Measurements from ENCODE around the gene MGAT5.

MGAT5 gene

GRCh38 chr2:134398300-134398699 is 144.4 kb downstream of the MGAT5 start:
- Histone ChIP-seq H3K9ac (ENCODE audit: low read length in 2 of 2) (no peak overlapping the region), H3K27me3 (ENCODE audit: control insufficient read depth in 1 of 2, insufficient read depth in 2 of 2, low read length in 2 of 2) (no peaks in the 10 kb centered on the region), H3K4me1 (ENCODE audit: control insufficient read depth, insufficient read depth, low read length) (peaks cover 6% of the 10 kb centered on the region), H3K4me3 (ENCODE audit: low read length in 2 of 2) (no peak overlapping the region), H3K27ac (ENCODE audit: low read length) (no peak overlapping the region), H3K36me3 (ENCODE audit: control insufficient read depth in 2 of 2, insufficient read depth in 2 of 2, low read length in 2 of 2) (peaks cover 1 to 5% of the 10 kb centered on the region in 2 donors), H3K9me3 (ENCODE audit: control insufficient read depth in 2 of 2, low read length in 2 of 2) (no peaks in the 10 kb centered on the region)

DNA sequence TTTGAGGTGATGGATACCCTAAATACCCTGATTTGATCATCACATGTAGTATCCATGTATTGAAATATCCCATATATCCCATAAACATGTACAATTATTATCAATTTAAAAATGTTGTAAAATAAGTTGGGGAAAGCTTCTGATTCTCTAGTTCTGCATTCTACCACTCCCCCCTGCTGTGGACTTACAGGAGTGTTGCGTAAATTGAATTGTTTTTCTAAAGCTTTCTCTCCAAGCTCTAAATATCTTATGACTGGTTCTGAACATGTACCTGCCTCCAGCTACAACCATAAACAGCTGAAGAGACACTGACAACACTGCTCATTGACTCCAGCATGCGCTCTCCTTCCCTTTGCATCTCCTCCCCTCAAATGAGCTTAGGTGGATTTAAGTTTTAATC is 145.2 kb downstream of the MGAT5 start:
- Histone ChIP-seq H3K9me3 (ENCODE audit: control insufficient read depth in 2 of 2, low read length in 2 of 2) (no peaks in the 10 kb centered on the region), H3K36me3 (ENCODE audit: control insufficient read depth in 2 of 2, insufficient read depth in 2 of 2, low read length in 2 of 2) (peaks cover 5 to 7% of the 10 kb centered on the region in 2 donors), H3K9ac (ENCODE audit: low read length in 2 of 2) (no peak overlapping the region)

GRCh38 chr2:134401081-134401497 is 147.2 kb downstream of the MGAT5 start:
- Histone ChIP-seq H3K27ac (ENCODE audit: low read length) (no peak overlapping the region), H3K4me3 (ENCODE audit: low read length in 2 of 2) (no peak overlapping the region), H3K9me3 (ENCODE audit: control insufficient read depth in 2 of 2, low read length in 2 of 2) (no peaks in the 10 kb centered on the region), H3K27me3 (ENCODE audit: control insufficient read depth in 1 of 2, insufficient read depth in 2 of 2, low read length in 2 of 2) (no peaks in the 10 kb centered on the region), H3K36me3 (ENCODE audit: control insufficient read depth in 2 of 2, insufficient read depth in 2 of 2, low read length in 2 of 2) (peaks cover 7 to 9% of the 10 kb centered on the region in 2 donors), H3K9ac (ENCODE audit: low read length in 2 of 2) (no peak overlapping the region), H3K4me1 (ENCODE audit: control insufficient read depth, insufficient read depth, low read length) (peaks cover 6% of the 10 kb centered on the region)

More for the DNA sequence above, 145.2 kb downstream of the MGAT5 start:
- Histone ChIP-seq H3K4me3 (ENCODE audit: low read length in 2 of 2) (no peak overlapping the region), H3K27me3 (ENCODE audit: control insufficient read depth in 1 of 2, insufficient read depth in 2 of 2, low read length in 2 of 2) (no peaks in the 10 kb centered on the region), H3K27ac (ENCODE audit: low read length) (no peak overlapping the region), H3K4me1 (ENCODE audit: control insufficient read depth, insufficient read depth, low read length) (peaks cover 6% of the 10 kb centered on the region)

DNA sequence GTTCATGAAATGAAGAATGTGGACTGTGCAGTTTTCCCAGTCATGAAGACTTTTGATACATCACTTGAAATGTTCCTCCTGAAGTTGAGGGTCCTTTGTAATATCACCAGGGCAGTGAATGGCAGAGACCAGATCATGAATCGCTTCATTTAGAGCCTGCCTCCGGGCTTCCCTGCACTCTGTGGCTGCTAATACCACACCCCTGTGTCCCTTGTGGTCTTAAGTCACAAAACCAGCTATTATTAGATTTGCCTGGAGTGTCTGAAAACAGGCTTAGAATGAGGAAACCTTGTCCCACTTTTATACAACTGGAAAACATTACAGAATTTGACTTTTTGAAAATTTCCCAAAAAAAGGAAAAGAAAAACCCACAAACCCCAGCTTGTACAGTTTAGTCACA is 147.9 kb downstream of the MGAT5 start:
- H3K27me3 ChIP-seq (ENCODE audit: control insufficient read depth in 1 of 2, insufficient read depth in 2 of 2, low read length in 2 of 2), result no peaks in the 10 kb centered on the region
- H3K36me3 ChIP-seq (ENCODE audit: control insufficient read depth in 2 of 2, insufficient read depth in 2 of 2, low read length in 2 of 2), result peaks cover 7 to 9% of the 10 kb centered on the region in 2 donors
- H3K4me3 ChIP-seq (ENCODE audit: low read length in 2 of 2), result no peak overlapping the region
- no peak overlapping the region for H3K27ac ChIP-seq (ENCODE audit: low read length)
- no peaks in the 10 kb centered on the region for H3K9me3 ChIP-seq (ENCODE audit: control insufficient read depth in 2 of 2, low read length in 2 of 2)
- H3K4me1 ChIP-seq (ENCODE audit: control insufficient read depth, insufficient read depth, low read length), result peaks cover 6% of the 10 kb centered on the region
- H3K9ac ChIP-seq (ENCODE audit: low read length in 2 of 2), result no peak overlapping the region

DNA sequence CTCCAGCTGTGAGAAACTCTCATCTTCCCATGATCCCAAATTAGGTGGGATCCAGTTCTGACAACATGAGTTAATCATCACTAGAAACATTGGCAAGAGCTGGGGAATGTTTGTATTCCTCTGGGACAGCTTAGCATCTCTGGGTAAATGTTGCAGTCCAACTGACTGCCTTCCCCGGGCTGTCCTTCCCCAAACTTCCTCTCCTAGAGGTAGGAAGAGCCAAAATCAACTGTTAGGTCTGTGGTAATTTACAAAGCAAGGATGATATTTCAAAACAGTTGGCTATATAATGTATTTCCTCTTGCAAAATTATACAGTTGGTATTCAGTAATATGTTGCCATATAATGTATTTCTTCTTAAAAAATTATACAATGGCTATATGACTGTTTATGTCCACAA is 148.5 kb downstream of the MGAT5 start:
- H3K4me3 ChIP-seq (ENCODE audit: low read length in 2 of 2), result no peak overlapping the region
- H3K27ac ChIP-seq (ENCODE audit: low read length), result no peak overlapping the region
- H3K36me3 ChIP-seq (ENCODE audit: control insufficient read depth in 2 of 2, insufficient read depth in 2 of 2, low read length in 2 of 2), result peaks cover 7 to 9% of the 10 kb centered on the region in 2 donors
- no peaks in the 10 kb centered on the region for H3K9me3 ChIP-seq (ENCODE audit: control insufficient read depth in 2 of 2, low read length in 2 of 2)
- H3K4me1 ChIP-seq (ENCODE audit: control insufficient read depth, insufficient read depth, low read length), result peaks cover 6% of the 10 kb centered on the region
- H3K27me3 ChIP-seq (ENCODE audit: control insufficient read depth in 1 of 2, insufficient read depth in 2 of 2, low read length in 2 of 2), result no peaks in the 10 kb centered on the region
- no peak overlapping the region for H3K9ac ChIP-seq (ENCODE audit: low read length in 2 of 2)

- no peak overlapping the region for H3K4me3 ChIP-seq (ENCODE audit: low read length in 2 of 2)
- H3K9me3 ChIP-seq (ENCODE audit: control insufficient read depth in 2 of 2, low read length in 2 of 2), result no peaks in the 10 kb centered on the region
- no peak overlapping the region for H3K27ac ChIP-seq (ENCODE audit: low read length)
- H3K4me1 ChIP-seq (ENCODE audit: control insufficient read depth, insufficient read depth, low read length), result peaks cover 6% of the 10 kb centered on the region
- no peak overlapping the region for H3K9ac ChIP-seq (ENCODE audit: low read length in 2 of 2)
- H3K27me3 ChIP-seq (ENCODE audit: control insufficient read depth in 1 of 2, insufficient read depth in 2 of 2, low read length in 2 of 2), result no peaks in the 10 kb centered on the region
- H3K36me3 ChIP-seq (ENCODE audit: control insufficient read depth in 2 of 2, insufficient read depth in 2 of 2, low read length in 2 of 2), result peaks cover 7 to 9% of the 10 kb centered on the region in 2 donors
Measured at GRCh38 chr2:134405611-134406081, 151.8 kb downstream of the MGAT5 start.

GRCh38 chr2:134406311-134406710 is 152.4 kb downstream of the MGAT5 start:
- H3K4me1 ChIP-seq (ENCODE audit: control insufficient read depth, insufficient read depth, low read length), result peaks cover under 1% of the 10 kb centered on the region

GRCh38 chr2:134406736-134407135 is 152.9 kb downstream of the MGAT5 start:
- Histone ChIP-seq H3K9ac (ENCODE audit: low read length in 2 of 2) (no peak overlapping the region), H3K4me1 (ENCODE audit: control insufficient read depth, insufficient read depth, low read length) (peaks cover 4% of the 10 kb centered on the region), H3K36me3 (ENCODE audit: control insufficient read depth in 2 of 2, insufficient read depth in 2 of 2, low read length in 2 of 2) (peaks cover 7 to 9% of the 10 kb centered on the region in 2 donors), H3K9me3 (ENCODE audit: control insufficient read depth in 2 of 2, low read length in 2 of 2) (no peaks in the 10 kb centered on the region), H3K27me3 (ENCODE audit: control insufficient read depth in 1 of 2, insufficient read depth in 2 of 2, low read length in 2 of 2) (no peaks in the 10 kb centered on the region), H3K27ac (ENCODE audit: low read length) (no peak overlapping the region), H3K4me3 (ENCODE audit: low read length in 2 of 2) (no peak overlapping the region)

More at GRCh38 chr2:134406311-134406710, 152.4 kb downstream of the MGAT5 start:
- H3K9ac ChIP-seq (ENCODE audit: low read length in 2 of 2), result no peak overlapping the region
- H3K27ac ChIP-seq (ENCODE audit: low read length), result no peak overlapping the region
- H3K27me3 ChIP-seq (ENCODE audit: control insufficient read depth in 1 of 2, insufficient read depth in 2 of 2, low read length in 2 of 2), result no peaks in the 10 kb centered on the region
- no peaks in the 10 kb centered on the region for H3K9me3 ChIP-seq (ENCODE audit: control insufficient read depth in 2 of 2, low read length in 2 of 2)
- no peak overlapping the region for H3K4me3 ChIP-seq (ENCODE audit: low read length in 2 of 2)
- peaks cover 7 to 9% of the 10 kb centered on the region in 2 donors for H3K36me3 ChIP-seq (ENCODE audit: control insufficient read depth in 2 of 2, insufficient read depth in 2 of 2, low read length in 2 of 2)

DNA sequence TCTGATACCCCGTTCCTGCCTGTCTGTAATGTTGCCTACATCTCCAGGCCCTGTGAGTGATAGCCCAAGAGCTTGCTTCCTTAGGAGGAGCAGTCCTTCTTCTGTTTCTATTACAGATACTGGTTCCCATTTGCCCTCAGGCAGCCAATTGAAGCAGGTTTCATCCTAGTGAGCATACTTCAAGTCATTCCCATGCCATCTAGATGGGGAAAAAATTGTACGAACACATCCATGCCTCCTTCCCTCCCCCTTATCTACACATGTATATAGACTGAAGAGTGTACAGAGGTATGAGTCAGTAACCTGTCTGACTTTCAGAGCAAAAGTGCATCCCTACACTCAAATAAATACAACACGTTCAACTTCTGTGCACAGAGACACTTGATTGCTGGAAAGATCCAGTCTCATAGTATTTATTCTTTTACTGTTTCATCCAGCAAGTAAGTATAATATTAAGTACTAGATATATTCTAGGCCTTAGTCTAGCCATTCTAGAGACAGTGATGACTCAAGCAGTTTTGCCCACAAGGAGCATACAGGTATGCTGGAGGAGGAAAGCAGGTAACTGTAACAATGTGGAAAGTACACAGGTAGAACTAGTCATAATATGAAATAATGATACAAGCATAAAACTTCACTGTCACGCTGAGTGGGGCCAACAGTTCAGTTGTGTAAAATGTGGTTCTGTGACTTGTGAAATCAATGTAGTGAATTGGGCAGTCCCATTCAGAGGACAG is 153.4 kb downstream of the MGAT5 start:
- Histone ChIP-seq H3K4me1 (ENCODE audit: control insufficient read depth, insufficient read depth, low read length) (peaks cover 5% of the 10 kb centered on the region), H3K27ac (ENCODE audit: low read length) (no peak overlapping the region), H3K9me3 (ENCODE audit: control insufficient read depth in 2 of 2, low read length in 2 of 2) (no peaks in the 10 kb centered on the region), H3K9ac (ENCODE audit: low read length in 2 of 2) (no peak overlapping the region), H3K4me3 (ENCODE audit: low read length in 2 of 2) (no peak overlapping the region), H3K36me3 (ENCODE audit: control insufficient read depth in 2 of 2, insufficient read depth in 2 of 2, low read length in 2 of 2) (peaks cover 7 to 9% of the 10 kb centered on the region in 2 donors), H3K27me3 (ENCODE audit: control insufficient read depth in 1 of 2, insufficient read depth in 2 of 2, low read length in 2 of 2) (no peaks in the 10 kb centered on the region)

DNA sequence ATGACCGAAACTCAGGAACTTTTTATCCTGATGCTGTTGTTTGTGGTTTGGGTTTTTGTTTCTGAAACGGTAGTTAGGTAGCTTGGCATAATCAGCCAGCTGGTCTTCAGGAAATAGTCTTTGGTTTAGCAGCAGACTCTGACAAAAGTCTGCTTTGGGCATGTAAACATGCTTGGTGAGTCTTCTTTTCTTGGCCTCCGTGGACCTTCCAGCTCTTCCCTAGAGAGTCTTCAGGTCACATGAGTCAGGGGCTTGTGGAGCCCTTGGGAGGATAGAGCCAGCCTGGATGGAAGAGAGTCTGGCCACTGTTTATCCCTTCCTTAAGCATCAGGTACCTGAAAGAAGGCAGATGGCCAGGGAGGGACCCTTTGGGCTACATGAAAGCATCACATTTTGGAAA is 154.5 kb downstream of the MGAT5 start:
- H3K27me3 ChIP-seq (ENCODE audit: control insufficient read depth in 1 of 2, insufficient read depth in 2 of 2, low read length in 2 of 2), result no peaks in the 10 kb centered on the region
- no peaks in the 10 kb centered on the region for H3K9me3 ChIP-seq (ENCODE audit: control insufficient read depth in 2 of 2, low read length in 2 of 2)
- H3K4me1 ChIP-seq (ENCODE audit: control insufficient read depth, insufficient read depth, low read length), result peaks cover 5% of the 10 kb centered on the region
- no peak overlapping the region for H3K4me3 ChIP-seq (ENCODE audit: low read length in 2 of 2)
- H3K36me3 ChIP-seq (ENCODE audit: control insufficient read depth in 2 of 2, insufficient read depth in 2 of 2, low read length in 2 of 2), result peaks cover under 1 to 6% of the 10 kb centered on the region in 2 donors
- no peak overlapping the region for H3K9ac ChIP-seq (ENCODE audit: low read length in 2 of 2)
- no peak overlapping the region for H3K27ac ChIP-seq (ENCODE audit: low read length)

DNA sequence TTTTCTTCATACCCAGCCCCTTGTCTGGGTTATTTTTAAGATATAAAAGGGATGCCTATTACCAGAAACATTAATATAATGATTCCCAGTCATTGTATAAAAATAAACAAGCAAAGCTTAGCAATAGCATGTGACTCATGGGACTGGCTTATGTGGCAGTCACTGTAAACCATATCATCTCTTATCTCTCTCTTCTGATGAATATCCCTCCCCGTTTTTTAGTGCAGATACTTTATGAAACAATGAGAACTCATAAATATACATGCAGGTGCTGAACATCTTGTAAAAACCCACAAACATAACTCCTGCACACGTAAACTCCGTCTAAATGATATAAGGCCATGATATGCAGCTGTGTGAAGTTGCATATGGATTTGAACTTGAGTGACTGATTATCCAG is 154.9 kb downstream of the MGAT5 start:
- no peak overlapping the region for H3K9ac ChIP-seq (ENCODE audit: low read length in 2 of 2)
- H3K36me3 ChIP-seq (ENCODE audit: control insufficient read depth in 2 of 2, insufficient read depth in 2 of 2, low read length in 2 of 2), result peaks cover 0 to 3% of the 10 kb centered on the region in 2 donors
- H3K4me1 ChIP-seq (ENCODE audit: control insufficient read depth, insufficient read depth, low read length), result peaks cover 5% of the 10 kb centered on the region
- H3K27me3 ChIP-seq (ENCODE audit: control insufficient read depth in 1 of 2, insufficient read depth in 2 of 2, low read length in 2 of 2), result no peaks in the 10 kb centered on the region
- no peaks in the 10 kb centered on the region for H3K9me3 ChIP-seq (ENCODE audit: control insufficient read depth in 2 of 2, low read length in 2 of 2)
- no peak overlapping the region for H3K27ac ChIP-seq (ENCODE audit: low read length)
- no peak overlapping the region for H3K4me3 ChIP-seq (ENCODE audit: low read length in 2 of 2)
